Transverse colon (tissue), 4 donors: ENCODE measurements around the gene LRRC75A. TPM values are rescaled to one million over a fixed set of nuclear protein-coding genes. Genes with fewer than 3 reads are reported as not detected.

Experiments
- DNase-seq: peaks from one replicate; pipeline ENCODE4 v3.0.0-alpha.2; 2019
- H3K27ac ChIP-seq, 4 donors: fragments of 200-600 bp; sonication (generic); 2 replicates each; pipeline ENCODE4 v1.5.1; 2016 to 2018; ENCODE audit warnings: inconsistent platforms in 4 of 4
- H3K27me3 ChIP-seq: fragments of 200-600 bp; sonication (generic); 2 replicates; pipeline ENCODE4 v1.5.1; 2017; ENCODE audit warnings: inconsistent platforms
- H3K36me3 ChIP-seq, 4 donors: fragments of 200-600 bp; sonication (generic); 2 replicates each; pipeline ENCODE4 v1.5.1; 2017 to 2019; ENCODE audit warnings: inconsistent platforms in 4 of 4
- H3K4me1 ChIP-seq, 4 donors: fragments of 200-600 bp; sonication (generic); 2 replicates each; pipeline ENCODE4 v1.5.1; 2017 to 2020; ENCODE audit warnings: inconsistent platforms in 4 of 4
- H3K4me3 ChIP-seq, 4 donors: fragments of 200-600 bp; sonication (generic); 1 replicate in 1 of 4; 2 replicates in 3 of 4; pipeline versions ENCODE4 v1.5.1 to v1.6.1; 2017 to 2019; ENCODE audit warnings: inconsistent platforms in 4 of 4
- H3K9me3 ChIP-seq, 2 donors: fragments of 200-600 bp; sonication (generic); 2 replicates each; pipeline ENCODE4 v1.5.1; 2017 to 2019; ENCODE audit warnings: inconsistent platforms in 2 of 2
- CTCF ChIP-seq, 5 experiments: fragments of 200-600 bp in 3 of 5; fragments of 450-650 bp in 2 of 5; sonication (generic) in 3 of 5; IDR thresholded peaks; 1 replicate in 2 of 5; 2 replicates in 3 of 5; pipeline ENCODE4 v1.5.1; 2016 to 2017; ENCODE audit warnings: antibody characterized with exemption in 5 of 5, inconsistent platforms in 3 of 5, mild to moderate bottlenecking in 2 of 5, moderate library complexity in 1 of 5
- EP300 ChIP-seq: sonication (generic); formaldehyde crosslinking; IDR thresholded peaks from one replicate; pipeline ENCODE4 v1.6.1; 2017; ENCODE audit warnings: antibody characterized with exemption, low read depth
- POLR2A ChIP-seq: fragments of 450-650 bp; IDR thresholded peaks from one replicate; pipeline ENCODE4 v1.6.1; 2016; ENCODE audit warnings: antibody characterized with exemption, mild to moderate bottlenecking, moderate library complexity
- POLR2AphosphoS5 ChIP-seq, 3 donors: sonication (generic); formaldehyde crosslinking; IDR thresholded peaks; one replicate each; pipeline ENCODE4 v1.6.1; 2016; ENCODE audit warnings: antibody characterized with exemption in 3 of 3
- WGBS, 2 donors: methylation state at CpG; one replicate each; pipeline ENCODE4 v1.1.5; 2018; ENCODE audit warnings: low coverage in 1 of 2; 5-methylcytosine and 5-hydroxymethylcytosine counted together
- in situ Hi-C, 4 donors: fragments of 200-750 bp; cut with MboI; loops; one replicate each; pipeline versions ENCODE4 v1.15.0 to v1.15.1; 2017; ENCODE audit warnings: low sequenced_read_pairs in 3 of 4, low pct_ligation_motif_present in 1 of 4, low pct_unique_long_range_greater_than_20kb in 1 of 4
- intact Hi-C: fragments of 100-400 bp; cut with DNase I; formaldehyde crosslinking; loops from one replicate; pipeline ENCODE4 v1.15.1; 2023; ENCODE audit warnings: low total_unique reads
- total RNA-seq, 4 donors: library from RNA; depleted of rRNA; stranded (reverse); fragments of >200 nt; gene quantifications; one replicate each; pipeline ENCODE4 v1.1.0, GENCODE V29; 2016

LRRC75A gene
- total RNA-seq, 4 donors from 2014 or later: 67.9 to 194 (median 115) TPM

GRCh38 chr17:16463358-16464302 lies 28.4 kb downstream of the LRRC75A start:
- 46% methylated on average over 13 of the region's 13 CpGs; no CpG with 5 or more reads in 1 of the 2 donors for WGBS, 2 donors
- Histone ChIP-seq H3K36me3 (peaks cover 0 to 7% (median 0%) of the 10 kb centered on the region in 4 donors), H3K27ac (peak overlapping the region; percentile 86 to 91 (median 88)), H3K4me3 (no peak overlapping the region), H3K4me1 (peaks cover 32 to 60% (median 42%) of the 10 kb centered on the region in 4 donors), H3K9me3 (no peaks in the 10 kb centered on the region), H3K27me3 (no peaks in the 10 kb centered on the region)
- TF ChIP-seq POLR2AphosphoS5 (IDR thresholded peaks at IDR 0.05) (peak in 2 of 3 donors; percentile 62 to 72), POLR2A (no peak), CTCF (IDR thresholded peaks at IDR 0.05) (peak; percentile 29 to 91 (median 56)), EP300 (no peak)
- DNase-seq: peak; percentile 90
- in situ Hi-C loops (no loop called here), intact Hi-C loops (no loop called here)

- intact Hi-C loops: no loop called here
- H3K9me3 ChIP-seq: no peaks in the 10 kb centered on the region
- H3K36me3 ChIP-seq: peaks cover 0 to 7% (median 0%) of the 10 kb centered on the region in 4 donors
- peaks cover 28 to 48% (median 41%) of the 10 kb centered on the region in 4 donors for H3K4me1 ChIP-seq
- TF ChIP-seq POLR2AphosphoS5 (IDR thresholded peaks at IDR 0.05): no peak
- TF ChIP-seq CTCF (IDR thresholded peaks at IDR 0.05): no peak
- no peak for TF ChIP-seq POLR2A
- no peak for TF ChIP-seq EP300
- peak overlapping the region in 3 of 4 donors; percentile 86 to 91 (median 88) for H3K27ac ChIP-seq
- no peaks in the 10 kb centered on the region for H3K27me3 ChIP-seq
- WGBS, 2 donors: 85% methylated on average over 20 of the region's 20 CpGs; no CpG with 5 or more reads in 1 of the 2 donors
- DNase-seq: no peak
- no peak overlapping the region for H3K4me3 ChIP-seq
- in situ Hi-C loops: no loop called here
Observed at GRCh38 chr17:16462070-16462864, 29.7 kb downstream of the LRRC75A start.

- in situ Hi-C loops (no loop called here), intact Hi-C loops (no loop called here)
- DNase-seq: no peak
- no peak for TF ChIP-seq POLR2AphosphoS5 (IDR thresholded peaks at IDR 0.05)
- TF ChIP-seq POLR2A: no peak
- no peak for TF ChIP-seq EP300
- Histone ChIP-seq H3K9me3 (no peaks in the 10 kb centered on the region), H3K4me3 (no peak overlapping the region), H3K4me1 (peaks cover 28 to 41% (median 36%) of the 10 kb centered on the region in 4 donors), H3K27ac (no peak overlapping the region), H3K36me3 (peaks cover 0 to 7% (median 0%) of the 10 kb centered on the region in 4 donors), H3K27me3 (no peaks in the 10 kb centered on the region)
- WGBS, 2 donors: 100% methylated on average over 3 of the region's 3 CpGs; no CpG with 5 or more reads in 1 of the 2 donors
Observed at GRCh38 chr17:16461606-16461866, 30.5 kb downstream of the LRRC75A start.

GRCh38 chr17:16460796-16461605 lies 31.0 kb downstream of the LRRC75A start:
- no peaks in the 10 kb centered on the region for H3K27me3 ChIP-seq
- no peak overlapping the region for H3K4me3 ChIP-seq
- no peak for DNase-seq
- 80 to 91% methylated on average over 1 to 17 of the region's 17 CpGs for WGBS, 2 donors
- no peaks in the 10 kb centered on the region for H3K9me3 ChIP-seq
- TF ChIP-seq POLR2AphosphoS5 (IDR thresholded peaks at IDR 0.05): no peak
- H3K36me3 ChIP-seq: peaks cover 0 to 7% (median 0%) of the 10 kb centered on the region in 4 donors
- H3K4me1 ChIP-seq: peaks cover 25 to 36% (median 31%) of the 10 kb centered on the region in 4 donors
- intact Hi-C loops (no loop called here), in situ Hi-C loops (no loop called here)
- no peak overlapping the region for H3K27ac ChIP-seq
